Fibroblast of upper back skin (primary cell): ENCODE measurements around the gene MYO9A.
"Not testable (repeated sequence)": the region's sequence is repeated elsewhere in the genome, so short reads cannot be mapped to it uniquely, and the experiment has no call there.

Experiments used
- DNase-seq: peaks from one replicate; pipeline ENCODE4 v3.0.0-alpha.2; 2013

The MYO9A gene

DNA sequence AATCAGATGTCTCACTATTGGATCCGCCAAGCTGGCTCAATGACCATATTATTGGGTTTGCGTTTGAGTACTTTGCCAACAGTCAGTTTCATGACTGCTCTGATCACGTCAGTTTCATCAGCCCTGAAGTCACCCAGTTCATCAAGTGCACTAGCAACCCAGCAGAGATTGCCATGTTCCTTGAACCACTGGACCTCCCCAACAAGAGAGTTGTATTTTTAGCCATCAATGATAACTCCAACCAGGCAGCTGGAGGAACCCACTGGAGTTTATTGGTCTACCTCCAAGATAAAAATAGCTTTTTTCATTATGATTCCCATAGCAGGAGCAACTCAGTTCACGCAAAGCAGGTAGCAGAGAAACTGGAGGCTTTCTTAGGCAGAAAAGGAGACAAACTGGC is 21.7 kb upstream of the MYO9A start:
- DNase-seq: no peak

DNA sequence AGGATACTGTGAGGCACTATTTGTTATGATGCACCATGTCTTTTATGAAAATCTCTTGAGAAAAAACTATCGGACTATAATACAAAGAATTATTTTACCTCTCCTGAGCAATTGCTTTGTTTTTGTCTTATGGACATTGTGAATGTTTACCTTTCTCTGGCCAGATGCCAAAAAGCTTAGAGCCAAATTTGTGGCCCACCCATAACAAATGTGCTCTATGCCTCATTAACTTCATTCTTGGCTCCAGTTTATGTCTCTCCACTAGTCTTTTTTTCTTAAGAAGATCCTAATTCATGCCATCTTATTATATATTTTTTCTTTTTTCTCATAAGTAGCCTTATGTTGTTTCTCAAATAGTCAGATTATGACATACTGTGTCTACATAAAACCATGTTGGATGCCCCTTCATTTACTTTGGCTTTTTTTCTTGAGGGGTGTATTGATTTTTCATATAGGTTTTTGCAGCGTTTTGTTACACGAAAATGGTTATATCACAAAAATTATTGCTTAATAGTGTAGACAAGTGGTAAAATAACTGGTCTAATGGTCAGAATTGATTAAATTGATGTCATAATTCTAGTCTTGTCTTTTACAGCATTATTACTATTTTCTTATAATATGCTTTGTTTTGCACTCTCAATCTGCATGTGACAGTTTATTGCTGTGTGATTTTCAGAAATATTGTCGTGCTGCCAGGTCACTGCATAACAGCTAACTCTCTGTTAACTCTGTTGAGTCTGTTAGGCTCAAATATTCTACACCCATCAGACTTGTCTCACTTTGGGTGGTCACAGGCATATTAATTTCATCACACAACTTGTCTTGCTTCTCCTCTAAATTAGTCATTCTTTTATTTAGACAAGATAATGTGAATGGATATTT is 18.5 kb upstream of the MYO9A start:
- DNase-seq: no peak

DNA sequence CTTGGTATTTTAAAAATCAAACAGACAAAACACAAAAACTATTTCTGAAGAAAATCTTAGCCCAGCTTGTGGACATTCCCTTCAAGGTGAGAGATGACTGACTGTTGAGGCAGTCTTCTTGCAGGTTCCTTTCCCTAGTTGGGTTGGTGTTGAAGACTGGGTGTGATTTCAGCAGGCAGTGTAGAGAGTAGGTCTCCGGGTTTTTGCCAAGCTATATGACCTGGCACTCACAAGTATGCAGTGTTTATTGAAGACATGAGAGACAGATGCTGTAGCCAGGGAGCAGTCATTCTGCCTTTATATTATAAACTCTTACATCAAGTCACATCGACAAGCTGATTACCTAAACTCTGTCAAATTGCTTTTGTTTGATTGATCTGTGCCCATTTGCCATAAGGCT is 17.8 kb upstream of the MYO9A start:
- DNase-seq: no peak

DNA sequence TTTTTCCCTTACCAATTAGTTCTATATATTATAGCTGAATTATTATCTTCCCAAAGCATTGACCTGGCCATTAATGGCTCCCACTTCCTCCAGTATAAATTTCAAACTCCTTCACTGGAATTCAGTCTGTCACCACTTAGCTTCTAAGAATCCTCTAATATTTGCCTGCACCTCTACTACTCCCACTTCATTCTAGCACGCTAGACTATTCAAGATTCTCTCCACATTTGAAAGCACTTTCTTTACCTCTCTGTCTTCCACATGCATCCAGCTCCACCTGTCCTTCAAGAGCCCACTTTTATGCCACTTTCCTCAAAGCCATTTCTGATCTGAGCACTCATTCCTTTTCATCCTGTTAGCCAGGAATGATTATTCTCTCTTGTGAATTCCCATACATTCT is 15.3 kb upstream of the MYO9A start:
- no peak for DNase-seq

DNA sequence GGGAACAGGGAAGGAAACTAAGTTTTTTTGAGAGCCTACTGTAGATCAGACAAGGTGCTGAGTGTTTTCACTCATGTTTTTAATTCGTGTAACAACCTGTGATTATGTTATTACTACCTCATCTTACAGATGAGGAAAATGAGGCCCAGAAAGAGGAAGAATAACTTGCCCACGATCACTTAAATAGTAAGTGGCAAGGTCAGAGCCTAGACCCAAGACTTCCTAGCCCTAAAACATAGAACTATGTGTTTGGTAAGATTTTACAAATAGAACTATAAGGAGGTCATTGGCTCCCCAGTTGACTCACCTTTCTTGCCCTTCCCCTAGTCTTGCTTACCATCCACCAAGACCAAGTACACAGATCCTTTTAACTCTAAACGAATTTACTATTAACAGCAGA is 14.0 kb upstream of the MYO9A start:
- no peak for DNase-seq

DNA sequence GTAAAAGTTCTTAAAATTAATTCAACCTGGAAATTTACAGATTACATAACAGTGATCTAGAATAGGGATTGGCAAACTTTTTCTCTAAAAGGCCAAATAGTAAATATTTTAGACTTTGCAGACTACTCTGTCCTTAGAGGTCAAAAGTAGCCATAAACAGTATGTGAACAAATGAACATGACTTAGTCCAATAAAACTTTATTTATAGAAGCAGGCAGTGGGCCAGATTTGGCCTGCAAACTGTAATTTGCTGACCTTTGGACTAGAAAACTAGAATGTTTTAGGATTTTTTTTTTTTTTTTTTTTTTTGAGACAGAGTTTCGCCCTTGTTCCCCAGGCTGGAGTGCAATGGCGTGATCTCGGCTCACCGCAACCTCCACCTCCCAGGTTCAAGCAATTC is 12.3 kb upstream of the MYO9A start:
- no peak for DNase-seq

DNA sequence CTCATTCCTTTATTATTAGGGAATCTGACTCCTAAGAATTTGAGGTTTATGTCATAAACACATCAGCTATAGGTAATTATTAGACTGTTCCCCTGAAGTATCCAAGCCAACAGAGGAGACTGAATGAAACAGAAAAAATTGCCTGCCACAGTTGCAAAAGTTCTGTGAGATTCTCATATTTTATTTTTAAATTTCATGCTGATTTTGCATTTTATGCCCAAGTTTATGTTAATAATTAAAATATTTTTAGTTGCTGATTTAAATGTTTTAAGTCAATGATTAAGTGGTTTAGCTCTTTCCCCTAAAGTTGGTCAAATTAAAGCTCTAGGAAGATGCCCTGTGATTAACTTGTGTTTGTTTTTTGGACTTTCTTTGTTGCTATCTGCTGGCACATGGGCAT is 10.4 kb upstream of the MYO9A start:
- DNase-seq: no peak

DNA sequence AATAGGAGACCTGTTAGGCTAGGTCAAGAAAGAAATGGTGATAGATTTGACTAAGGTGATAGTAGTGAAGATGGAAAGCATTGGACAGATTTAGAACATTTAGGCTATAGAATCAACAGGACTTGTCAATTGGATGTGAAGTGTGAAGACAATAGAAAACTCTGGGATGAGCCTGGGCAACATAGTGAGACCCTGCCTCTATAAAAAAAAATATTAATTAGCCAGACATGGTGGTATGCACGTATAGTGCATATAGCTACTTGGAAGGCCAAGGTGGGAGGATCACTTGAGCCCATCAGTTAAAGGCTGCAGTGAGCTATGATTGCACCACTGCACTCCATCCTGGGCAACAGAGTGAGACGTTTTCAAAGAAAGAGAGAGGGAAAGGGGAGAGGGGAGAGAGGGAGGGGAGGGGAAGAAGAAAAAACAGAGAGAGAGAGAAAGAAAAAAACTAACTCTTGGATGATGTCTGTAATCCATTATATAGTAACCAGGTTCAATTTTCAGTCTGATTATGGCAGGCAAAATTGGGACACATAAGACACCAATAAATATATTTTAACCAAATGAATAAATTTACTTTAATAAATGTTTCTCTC is 9.9 kb upstream of the MYO9A start:
- DNase-seq: no peak

DNA sequence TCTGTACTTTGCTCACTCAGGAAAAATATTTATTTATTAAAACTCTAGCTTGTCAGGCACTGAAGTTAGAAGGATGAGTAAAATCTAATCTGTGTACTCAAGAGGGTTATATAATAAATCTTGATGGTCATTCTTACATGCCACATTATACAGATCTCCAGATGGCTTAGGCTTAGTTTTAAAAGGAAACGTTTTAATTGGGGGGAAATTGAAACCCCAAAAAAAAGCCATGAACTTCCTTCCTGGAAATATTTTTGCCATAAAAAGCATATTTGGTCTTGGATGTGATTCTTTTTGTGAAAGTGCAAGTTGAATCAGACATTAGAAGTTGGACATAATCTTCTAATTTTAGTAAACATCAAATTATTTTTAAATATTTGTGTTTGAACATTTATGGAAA is 6.3 kb upstream of the MYO9A start:
- DNase-seq: no peak

DNA sequence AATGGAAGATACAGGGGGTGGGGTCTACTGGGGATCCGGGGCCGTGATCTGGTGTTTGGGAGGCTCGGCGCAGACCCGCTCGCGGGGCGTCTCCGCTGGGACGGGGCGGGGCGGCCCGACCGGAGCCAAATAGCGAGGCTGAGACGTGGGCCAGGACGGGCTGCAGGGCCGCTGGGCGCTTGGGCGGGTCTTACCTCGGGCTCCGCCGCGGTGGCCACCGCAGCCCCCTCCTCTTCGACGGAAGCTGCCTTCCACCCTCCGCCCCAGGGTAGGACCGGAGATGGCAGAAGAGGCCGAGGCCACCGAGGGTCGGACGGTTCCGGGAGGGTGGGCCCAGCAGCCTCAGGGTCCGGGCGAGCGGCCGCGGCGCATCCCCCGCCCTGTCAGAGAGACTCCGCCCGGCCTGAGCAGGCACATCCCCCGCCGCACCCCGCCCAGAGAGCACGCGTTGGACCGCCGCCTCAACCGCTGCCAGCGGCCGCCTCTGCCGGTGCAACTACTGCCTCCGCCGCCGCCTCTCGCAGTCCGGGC is 399 bp downstream of the MYO9A start:
- peak; percentile 72 for DNase-seq

DNA sequence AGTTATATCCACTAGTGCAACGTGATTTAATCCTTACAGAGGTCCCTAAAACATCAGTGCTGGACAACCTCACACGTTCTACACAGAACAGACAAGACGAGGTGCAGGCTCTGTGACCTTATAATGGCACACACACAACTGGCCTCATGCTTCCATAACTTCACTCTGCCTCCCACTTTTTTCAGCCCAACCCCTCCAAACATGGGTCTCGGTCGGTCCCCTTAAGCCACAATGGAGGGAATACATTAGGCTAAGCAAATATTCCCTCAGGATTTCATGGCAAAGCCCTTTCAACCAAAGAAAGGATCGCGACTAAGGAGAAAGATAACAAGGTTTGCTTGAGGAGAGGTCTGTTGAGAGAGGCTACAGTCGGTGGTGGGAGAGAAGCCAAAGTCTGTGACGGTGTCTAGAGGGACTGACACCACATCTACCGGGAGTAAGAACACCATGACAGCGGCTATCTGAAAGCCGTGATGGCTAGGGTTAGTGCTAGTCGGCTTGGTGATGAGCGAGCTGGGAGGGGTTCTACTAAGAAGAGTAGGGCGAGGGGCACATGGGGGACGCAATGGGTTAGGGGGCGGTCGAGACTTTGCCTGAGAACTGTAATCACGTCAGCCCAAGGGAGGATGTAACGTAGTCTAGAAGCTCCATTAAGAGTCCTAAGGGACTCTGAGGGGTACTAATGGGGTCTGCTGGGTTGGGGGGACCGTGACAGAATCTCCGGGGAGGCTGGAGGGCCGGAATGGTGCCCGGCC is 1.0 kb downstream of the MYO9A start:
- DNase-seq: no peak

DNA sequence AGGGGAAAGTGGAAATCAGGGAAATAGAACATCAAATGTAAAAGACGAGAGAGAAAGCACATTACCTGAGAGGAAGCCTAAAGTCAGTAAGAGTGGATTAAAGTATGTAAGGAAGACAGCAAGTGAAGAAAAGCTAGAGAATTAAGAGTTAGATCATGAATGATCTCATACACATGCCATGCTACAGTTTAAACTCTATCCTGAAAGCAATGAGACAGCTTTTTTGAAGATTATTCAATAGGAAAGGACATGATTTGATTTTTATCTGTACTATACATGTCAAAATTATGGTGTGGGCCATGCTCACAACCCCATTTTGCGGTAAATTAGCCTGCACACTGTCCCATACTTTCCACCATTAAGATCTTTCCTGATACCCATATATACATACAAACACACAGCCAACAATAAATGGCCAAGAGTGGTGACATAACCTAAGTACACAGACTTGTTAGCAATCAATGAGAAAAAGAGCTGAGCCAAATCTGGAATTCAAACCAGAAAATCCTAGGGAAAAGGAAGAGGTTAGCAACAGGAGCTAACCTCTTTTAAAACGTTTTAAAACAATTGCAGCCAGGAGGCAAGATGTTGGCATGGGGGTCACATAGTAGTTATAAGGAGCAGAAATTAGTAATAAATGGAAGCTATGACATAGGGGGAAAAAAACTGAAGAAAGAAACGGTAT is 4.5 kb downstream of the MYO9A start:
- no peak for DNase-seq

DNA sequence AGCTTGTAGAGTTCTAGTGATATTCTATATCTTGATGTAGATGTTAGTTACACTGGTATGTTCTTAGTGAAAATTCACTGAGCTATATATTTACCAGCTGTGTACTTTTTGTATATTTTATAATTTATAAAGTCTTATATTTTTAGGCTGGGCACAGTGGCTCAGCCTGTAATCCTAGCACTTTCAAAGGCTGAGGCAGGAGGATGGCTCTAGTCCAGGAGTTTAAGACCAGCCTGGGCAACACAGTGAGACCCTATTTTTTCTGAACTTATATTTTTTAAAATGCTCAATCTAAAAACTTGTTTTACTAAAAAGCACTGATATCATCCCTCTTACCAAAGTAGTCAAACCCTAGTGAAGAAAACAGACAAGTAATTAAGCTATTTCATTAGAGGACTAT is 5.1 kb downstream of the MYO9A start:
- no peak for DNase-seq

DNA sequence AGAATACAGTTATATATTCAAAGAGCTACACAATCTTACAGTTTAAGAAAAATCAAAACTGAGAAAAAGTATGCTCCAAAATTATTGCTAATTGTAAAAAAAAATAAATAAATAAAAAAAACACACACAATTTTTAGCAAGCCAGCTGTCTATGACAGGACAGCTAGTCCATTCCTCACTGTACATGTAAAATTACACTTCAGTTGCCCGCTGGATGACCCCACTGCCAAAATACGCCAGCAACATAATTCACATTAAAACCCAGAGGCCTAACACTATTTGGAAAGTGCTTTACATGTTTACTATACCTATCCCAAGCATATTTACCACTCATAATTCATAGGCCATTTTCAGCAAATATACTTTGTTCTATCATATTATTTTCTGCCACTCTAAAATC is 5.8 kb downstream of the MYO9A start:
- no peak for DNase-seq

DNA sequence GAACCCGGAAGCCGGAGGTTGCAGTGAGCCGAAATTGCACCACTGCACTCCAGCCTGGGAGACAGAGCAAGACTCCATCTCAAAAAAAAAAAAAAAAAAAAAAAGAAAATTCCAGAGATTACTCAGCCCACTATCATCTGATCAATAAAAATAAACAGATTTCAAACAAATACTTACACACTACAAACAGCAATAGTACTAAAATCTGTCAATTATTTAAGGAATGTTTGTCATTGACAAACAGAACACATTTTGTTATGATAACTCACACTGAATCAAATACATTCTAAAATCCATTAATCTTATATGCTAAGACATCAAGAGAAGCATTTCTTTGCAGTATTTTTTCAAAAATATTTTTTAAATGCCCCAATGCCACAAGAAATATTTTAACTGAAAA is 7.6 kb downstream of the MYO9A start:
- no peak for DNase-seq

DNA sequence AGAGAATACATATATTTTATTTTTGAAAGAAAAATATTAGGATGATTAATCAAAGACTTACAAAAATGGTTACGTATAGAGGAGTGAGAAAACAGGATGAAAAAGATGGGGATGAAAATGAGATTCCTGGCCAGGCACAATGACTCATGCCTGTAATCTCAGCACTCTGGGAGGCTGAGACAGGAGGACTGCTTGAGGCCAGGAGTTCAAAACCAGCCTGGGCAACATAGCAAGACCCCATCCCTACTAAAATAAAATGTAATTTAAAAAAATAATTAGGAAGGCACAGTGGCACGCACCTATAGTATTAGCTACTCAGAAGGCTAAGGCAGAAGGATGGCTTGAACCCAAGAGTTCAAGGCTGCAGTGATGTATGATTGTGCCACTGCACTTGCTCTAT is 11.9 kb downstream of the MYO9A start:
- DNase-seq: no peak

DNA sequence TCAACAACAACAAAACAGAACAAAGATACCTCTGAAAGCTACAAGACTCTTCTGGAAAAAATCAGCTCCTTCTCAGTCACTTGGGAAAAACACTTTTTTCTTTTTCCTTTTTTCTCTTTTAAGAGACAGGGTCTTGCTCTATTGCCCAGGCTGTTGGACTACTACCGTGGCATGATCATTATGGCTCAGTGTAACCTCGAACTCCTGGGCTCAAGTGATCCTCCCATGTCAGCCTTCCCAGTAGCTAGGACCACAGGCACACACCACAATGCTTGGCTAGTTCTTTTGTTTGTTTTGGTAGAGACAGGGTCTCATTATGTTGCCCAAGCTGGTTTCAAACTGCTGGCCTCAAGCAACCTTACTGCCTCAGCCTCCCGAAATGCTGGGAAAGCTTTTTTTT is 12.8 kb downstream of the MYO9A start:
- DNase-seq: no peak

DNA sequence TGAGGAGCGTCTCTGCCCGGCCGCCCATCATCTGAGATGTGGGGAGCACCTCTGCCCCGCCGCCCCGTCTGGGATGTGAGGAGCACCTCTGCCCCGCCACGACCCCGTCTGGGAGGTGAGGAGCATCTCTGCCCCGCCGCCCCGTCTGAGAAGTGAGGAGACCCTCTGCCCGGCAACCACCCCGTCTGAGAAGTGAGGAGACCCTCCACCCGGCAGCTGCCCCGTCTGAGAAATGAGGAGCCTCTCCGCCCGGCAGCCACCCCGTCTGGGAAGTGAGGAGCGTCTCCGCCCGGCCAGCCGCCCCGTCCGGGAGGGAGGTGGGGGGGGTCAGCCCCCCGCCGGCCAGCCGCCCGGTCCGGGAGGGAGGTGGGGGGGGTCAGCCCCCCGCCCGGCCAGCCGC is 17.4 kb downstream of the MYO9A start:
- DNase-seq: not testable (repeated sequence)

DNA sequence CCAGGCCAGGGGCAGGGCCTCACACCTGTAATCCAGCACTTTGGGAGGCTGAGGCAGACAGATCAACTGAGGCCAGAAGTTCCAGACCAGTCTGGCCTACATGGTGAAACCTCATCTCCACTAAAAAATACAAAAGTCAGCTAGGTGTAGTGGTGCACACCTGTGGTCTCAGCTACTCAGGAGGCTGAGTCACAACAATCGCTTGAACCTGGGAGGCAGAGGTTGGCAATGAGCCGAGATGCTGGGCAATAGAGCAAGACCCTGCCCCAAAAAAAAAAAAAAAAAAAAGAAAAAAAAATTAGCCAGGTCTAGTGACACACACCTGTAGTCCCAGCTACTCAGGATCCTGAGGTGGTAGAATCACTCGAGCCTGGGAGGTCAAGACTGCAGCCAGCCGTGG is 18.8 kb downstream of the MYO9A start:
- no peak for DNase-seq

DNA sequence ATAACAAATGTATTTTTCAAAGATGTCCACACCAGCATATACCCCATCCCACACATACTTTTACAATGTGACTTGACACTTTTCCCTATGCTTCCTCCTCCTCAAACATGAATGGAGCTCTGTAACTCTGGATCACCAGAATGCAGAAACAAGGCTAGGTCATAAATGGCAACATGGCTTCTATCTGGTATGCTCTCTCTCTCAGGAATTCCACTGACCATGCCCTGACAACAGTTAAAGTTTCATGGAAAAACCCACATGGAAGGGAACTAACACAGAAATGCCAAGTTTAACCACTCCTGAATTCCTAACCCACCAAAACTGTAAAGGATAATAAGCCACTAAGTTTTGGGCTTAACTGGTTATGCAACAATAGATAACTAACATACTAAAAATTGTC is 19.9 kb downstream of the MYO9A start:
- peak; percentile 16 for DNase-seq

DNA sequence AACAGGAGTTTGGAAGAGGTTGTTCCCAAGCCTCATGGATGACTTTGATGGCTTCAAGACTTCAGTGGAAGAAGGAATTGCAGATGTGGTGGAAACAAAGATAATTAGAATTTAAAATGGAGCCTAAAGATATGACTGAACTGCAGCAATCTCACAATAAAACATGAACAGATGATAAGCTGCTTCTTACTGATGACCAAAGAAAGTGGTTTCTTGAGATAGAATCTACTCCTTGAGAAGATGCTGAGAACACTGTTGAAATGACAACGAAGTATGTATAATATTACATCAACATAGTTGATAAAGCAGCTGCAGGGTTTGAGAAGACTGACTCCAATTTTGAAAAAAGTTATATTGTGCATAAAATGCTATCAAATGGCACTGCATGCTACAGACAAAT is 21.2 kb downstream of the MYO9A start:
- no peak for DNase-seq

DNA sequence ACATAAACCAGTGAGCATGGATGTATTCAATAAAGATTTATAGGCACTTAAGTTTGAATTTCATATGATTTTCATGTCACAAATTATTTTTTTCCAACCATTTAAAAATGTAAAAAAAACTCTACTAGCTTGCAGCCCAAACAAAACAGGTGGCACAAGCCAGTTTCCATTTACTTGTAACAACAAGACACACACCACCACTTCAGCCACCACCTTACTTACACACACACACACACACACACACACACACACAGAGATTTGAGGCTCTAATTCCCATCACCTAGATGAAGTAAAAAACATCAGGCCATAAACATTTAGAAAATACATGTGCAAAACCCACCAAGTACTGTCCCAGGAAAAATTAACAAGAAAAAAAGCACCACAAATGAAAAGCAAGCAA is 25.3 kb downstream of the MYO9A start:
- no peak for DNase-seq

DNA sequence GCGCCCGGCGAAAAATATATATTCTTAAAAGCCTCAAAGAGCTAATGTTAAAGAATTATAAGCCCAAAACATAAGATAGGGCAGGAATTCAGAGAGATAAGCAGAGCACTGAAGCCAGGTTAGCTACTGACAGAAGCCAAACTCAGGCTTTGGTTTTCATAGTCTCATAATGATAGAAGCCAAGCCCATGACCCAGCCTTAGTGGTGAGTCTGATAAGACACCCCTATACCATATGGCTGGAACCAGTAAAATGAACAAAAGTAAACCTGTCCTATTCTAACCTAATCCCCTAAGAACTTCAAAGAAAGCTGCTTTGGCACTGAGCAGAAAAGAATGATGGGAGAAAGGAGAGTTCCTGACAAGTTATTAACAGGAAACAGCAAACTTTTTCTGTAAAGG is 25.9 kb downstream of the MYO9A start:
- DNase-seq: no peak
